Measurements from ENCODE around the gene NDUFA11.

NDUFA11 gene

GRCh38 chr19:5903624-5904351 lies at the start of gene NDUFA11:
Gene NDUFA11, minus strand, starts transcription at chr19:5903790. Its CDS starts 82 bp downstream, at chr19:5903708.
- DNase-seq: peak; percentile 96 to 100

DNA sequence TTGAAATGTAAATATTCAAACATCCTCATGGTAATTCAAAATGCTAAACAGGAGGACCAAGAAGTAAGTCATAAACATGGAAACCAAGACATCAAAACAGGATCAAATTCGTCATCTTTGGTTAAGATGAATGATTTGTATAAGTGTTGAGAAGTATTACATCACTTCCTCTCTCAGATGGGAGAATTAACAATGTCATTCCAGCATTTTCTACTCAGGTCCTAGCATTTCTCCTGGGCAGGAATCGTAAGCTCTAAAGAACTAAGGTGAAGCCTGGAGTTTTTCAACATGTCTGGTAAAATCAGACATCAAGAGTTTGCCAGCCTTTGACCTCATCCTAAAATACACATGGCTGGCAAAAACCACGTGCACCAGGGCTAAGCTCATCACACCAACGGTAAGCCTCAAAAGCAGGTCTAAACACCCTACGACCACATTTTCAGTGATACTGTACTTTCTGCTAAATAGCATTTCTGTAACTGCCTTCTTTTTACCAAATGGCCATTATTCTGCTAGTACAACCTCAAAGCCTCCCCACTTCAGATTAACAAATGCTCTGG lies 49.5 kb upstream of the NDUFA11 start:
- no peak for DNase-seq

DNA sequence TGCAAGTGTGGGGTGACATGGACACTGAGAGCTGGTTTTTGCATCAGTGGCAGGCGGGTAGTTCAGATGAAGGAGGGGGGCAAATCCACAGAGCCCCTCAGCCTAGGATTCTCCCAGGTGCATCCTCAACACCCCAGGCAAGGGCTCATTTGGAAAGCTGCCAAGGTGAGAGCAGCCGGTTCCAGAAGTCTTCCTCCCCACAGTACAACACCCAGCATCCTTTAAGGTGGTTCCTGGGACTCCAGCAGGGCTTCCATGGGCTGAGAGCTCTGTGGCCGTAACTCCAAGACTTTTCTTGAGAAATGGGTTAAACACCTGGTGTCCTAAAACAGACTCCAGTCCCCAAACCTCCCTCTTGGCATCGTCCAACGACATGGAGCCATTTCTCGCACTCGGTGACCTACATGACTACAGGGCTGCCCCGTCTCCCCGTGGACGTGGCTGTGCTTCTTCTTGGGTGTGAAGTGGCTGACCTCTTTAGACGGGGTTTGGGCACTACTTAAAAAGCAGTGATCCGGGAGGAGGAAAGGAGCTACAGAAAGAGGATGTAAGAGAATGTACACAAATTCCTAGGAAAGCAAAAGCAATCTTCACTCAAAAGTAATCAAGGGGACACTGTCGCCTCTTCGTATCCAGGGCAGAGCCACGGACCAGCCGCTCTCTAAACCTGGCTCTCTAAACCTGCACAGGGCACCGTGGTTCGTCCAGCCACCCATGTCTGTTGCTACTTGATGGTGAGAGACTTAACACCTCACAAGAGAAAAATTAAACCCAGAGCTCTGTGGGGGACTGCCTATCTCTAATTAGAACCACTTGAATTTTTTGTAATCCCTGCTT lies 48.8 kb upstream of the NDUFA11 start:
- DNase-seq: no peak

DNA sequence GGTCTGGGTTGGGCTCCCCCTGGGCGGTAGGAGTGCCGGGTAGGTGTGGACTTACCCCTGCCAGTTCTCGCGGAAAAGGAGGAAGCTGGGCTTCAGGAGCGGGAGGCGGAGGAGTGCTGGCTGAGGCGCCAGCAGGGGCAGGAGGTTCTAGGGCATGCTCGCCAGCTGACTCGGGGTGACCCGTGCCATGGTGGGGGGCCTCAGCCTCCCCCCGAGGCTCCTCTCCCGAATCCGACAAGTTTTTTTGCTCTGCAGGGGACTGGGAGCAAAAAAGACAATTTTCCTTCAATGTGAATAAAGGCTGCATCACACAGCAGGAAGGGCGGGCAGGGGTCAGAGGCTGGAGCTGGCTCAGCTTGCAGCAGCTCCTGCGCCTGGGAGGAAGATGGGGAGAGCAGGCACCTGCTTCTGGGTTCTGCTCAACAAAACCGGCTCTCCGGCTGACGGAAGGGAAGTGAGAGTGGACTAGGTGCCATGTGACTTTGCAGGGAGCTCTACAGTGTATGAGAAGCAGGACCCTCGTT lies 47.8 kb upstream of the NDUFA11 start:
- DNase-seq: no peak

- DNase-seq: no peak
These were observed 47.2 kb upstream of the NDUFA11 start for GRCh38 chr19:5950741-5951140.

DNA sequence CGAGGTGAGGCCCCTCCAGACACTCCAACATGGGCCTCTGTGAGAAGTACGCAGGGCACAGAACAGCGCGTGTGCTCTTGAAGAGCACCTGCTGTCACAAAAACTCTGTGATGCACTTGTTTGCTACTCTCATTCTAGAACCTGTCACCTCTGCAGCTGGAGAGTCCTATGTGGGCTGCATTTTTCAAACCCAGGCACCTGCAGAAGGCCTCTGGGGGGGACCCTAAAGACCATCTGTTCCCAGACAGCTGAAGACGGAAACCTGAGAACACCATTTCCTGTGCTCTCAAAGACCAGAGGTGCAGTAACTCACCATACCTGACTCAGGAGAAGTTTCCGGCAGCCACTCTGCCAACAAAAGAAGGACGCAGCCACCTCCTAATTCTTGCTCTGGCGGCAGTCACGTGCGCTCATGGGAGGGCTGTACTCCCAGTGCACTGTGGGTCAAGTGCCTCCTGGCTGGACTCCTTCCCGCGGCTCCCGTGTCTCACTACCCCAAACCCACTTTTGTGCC lies 46.3 kb upstream of the NDUFA11 start:
- DNase-seq: no peak

- DNase-seq: no peak
These were observed 45.4 kb upstream of the NDUFA11 start for GRCh38 chr19:5948752-5949564.

- DNase-seq: peak in 1 of 2 donors; percentile 11
These were observed 43.8 kb upstream of the NDUFA11 start for GRCh38 chr19:5947435-5947834.

DNA sequence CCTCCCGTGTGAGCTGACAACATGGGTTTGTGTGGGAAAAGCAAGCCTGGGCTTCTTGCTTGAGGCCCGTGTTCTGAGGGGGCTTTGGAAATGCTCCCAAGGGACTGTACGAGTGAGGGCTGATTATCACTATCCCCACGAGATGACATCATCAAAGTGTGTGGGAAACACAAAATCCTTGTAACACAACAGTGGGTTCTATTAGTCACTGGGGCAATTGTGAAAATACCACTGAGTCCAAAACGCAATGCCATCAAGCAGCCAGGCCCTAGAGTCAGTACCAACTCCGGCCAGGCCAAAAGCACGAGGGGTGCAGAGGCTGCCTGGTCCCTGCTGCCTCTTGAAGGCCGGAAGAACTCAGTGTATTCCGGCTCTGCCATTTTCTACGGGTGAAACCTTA lies 40.0 kb upstream of the NDUFA11 start:
- DNase-seq: no peak

DNA sequence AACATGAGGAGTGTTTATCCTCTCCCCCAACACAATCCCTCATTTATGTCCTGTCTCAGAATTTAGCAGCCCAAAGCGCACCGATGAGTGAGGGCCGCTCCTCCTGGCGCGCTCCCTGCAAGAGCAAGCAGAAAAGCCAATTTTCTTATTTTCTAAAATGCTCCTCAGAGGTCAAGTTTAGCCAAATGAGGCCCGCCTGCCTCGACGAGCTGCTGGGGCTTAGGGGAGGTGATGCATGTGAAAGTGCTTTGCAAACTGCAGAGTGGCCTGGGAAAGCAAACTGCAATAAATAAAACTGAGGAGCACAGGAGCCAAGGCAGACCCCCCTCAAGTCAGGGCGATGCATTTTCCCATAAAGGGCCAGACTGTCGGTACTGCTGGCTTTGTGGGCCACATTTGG lies 39.5 kb upstream of the NDUFA11 start:
- DNase-seq: no peak

DNA sequence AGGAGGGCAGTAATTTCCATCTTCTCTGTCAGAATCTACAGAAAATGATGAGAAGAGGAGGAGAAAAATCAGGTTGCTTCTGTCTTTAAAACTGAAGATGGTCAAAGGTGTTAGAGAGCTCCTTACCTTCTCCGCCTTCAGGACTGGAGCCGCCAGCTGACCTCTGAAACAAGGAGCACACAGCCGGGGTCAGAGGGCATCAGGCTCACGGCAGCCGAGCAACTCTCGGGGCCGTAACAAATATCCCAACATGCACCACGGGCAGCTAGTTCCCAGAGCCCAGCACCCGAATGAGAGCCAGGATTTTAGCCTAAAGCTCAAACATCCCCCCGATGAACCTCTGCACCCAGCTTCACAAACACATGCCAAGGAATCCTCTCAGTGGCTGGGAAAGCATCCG lies 38.1 kb upstream of the NDUFA11 start:
- DNase-seq: no peak

- DNase-seq: no peak
These were observed 36.9 kb upstream of the NDUFA11 start for GRCh38 chr19:5940260-5941208.

- DNase-seq: no peak
These were observed 34.0 kb upstream of the NDUFA11 start for GRCh38 chr19:5937550-5937949.

GRCh38 chr19:5936292-5936592 lies 32.7 kb upstream of the NDUFA11 start:
- DNase-seq: no peak

GRCh38 chr19:5935473-5936291 lies 32.1 kb upstream of the NDUFA11 start:
- no peak for DNase-seq

DNA sequence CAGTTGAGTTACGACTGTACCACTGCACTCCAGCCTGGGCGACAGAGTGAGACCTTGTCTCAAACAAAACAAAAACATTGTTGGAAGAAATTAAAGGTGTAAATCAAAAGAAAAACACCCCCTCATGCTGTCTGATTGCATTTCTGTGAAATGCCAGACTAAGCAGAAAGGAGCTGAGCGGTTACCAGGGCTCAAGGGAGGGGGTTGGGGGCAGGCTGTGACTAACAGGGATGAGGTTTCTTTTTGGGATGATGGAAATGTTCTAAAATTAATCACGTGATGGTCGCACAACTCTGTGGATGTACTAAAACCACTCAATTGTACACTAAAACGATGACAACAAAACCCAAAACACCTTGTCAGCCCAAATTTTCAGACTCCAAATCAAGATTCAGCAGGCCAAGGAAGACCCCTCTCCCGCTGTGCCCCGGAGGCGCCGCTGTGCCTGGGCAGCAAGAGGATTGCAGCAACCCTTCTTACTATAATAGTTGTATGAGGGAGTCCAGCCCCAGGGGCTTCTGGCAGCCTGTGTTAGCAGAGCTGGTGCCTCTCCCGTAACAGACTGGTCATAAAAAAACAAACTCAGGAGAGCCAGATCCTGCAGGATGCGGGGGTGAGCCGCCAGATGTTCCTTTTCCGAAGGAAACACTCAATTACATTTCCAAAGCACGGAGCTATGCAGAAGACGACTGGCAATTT lies 31.3 kb upstream of the NDUFA11 start:
- no peak for DNase-seq

- DNase-seq: no peak
These were observed 30.4 kb upstream of the NDUFA11 start for GRCh38 chr19:5934069-5934401.

DNA sequence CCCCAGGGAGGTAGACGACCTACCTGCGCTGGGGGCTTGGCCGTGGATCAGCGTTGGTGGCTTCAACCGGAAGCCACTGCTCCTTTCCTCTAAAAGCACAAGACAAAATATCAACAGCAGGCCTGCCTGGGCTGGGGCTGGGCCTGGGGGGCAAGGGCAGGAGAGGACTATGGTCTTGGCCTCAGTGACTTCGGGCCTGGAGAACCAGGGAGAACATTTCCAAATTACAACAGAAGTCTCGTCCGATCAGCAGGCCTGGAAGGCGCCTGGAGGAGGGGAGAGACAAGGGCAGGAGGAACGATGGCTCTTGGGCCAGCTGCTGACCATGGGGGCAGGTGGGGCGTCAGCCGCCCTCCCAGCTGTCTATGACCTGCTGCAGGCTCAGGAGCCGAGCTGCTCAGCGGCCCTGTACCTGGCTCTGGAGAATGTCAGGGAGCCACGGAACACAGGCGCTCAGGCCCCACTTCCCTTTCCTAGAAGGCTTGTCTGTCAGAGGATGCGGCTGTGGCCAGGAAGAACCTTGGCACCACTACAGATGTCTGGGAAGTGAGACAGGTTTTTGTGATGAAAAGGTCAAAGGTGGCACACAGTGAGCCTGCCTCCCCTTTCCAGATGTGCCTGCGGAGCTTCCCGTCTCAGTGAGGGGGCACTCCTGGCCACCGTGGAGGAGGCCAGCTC lies 29.9 kb upstream of the NDUFA11 start:
- no peak for DNase-seq

DNA sequence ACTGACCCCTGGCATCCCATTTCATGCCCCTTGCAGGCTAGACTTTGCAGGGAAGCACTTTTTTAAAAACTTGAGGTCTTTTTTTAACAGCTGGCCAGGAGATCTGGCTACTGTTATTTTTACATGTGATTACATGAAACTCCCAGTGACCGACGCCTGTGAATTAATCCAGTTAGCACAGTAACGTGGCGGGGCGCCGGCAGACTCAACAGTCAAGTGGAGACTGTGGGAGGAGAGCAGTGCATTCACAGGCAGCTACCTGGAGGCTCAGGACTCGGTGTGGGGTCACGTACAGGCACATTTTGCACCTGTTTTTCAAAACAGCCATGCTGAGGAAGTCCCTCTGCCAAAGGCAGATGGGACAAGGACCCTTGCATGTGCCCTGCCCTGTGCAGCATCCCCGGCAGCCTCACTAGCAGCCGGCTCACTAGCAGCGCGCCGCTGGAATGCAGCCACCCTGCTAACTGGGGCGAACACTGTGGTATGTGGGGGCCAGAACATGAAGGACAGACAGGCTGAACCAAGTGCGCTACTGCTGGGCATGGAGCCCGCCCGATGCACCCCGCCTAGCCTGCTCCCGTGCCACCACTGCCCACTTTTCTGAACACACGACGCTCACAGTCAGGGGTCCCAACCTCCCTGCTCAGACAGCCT lies 29.1 kb upstream of the NDUFA11 start:
- no peak for DNase-seq

Measured in bone marrow (tissue), 2 donors.